ENCODE results near the gene AARS2. TPM values are rescaled to one million over a fixed set of nuclear protein-coding genes. Genes with fewer than 3 reads are reported as not detected.
A peak's percentile ranks its signal among the peaks of the same experiment; 100 is the strongest.

Gene AARS2
- total and polyA plus RNA-seq, 5 donors from 2014 or later, result 3.6 to 15.7 (median 8.3) TPM

GRCh38 chr6:44298055-44298803 lies 14.9 kb downstream of the AARS2 start:
- H3K27me3 ChIP-seq (ENCODE audit: control insufficient read depth, insufficient read depth, low read length), result peaks cover 17% of the 10 kb centered on the region
- Mint-ChIP-seq H3K4me3 (peak overlapping the region in 2 of 4 donors; percentile 28 to 53), H3K27ac (no peak overlapping the region), H3K9me3 (peaks cover 0 to 2% (median 0%) of the 10 kb centered on the region in 7 donors), H3K4me1 (peaks cover 0 to 17% (median 0%) of the 10 kb centered on the region in 4 donors), H3K36me3 (peaks cover 18% of the 10 kb centered on the region), H3K27me3 (peaks cover 52% of the 10 kb centered on the region)
- ATAC-seq (ENCODE audit: low read depth in 2 of 2) (no peak), DNase-seq (no peak)
- peaks cover 16% of the 10 kb centered on the region for H3K4me1 ChIP-seq (ENCODE audit: control insufficient read depth, insufficient read depth, low read length, poor library complexity, severe bottlenecking)
- no peak overlapping the region for H3K27ac ChIP-seq (ENCODE audit: insufficient read depth, low read length, poor library complexity, severe bottlenecking)
- H3K9me3 ChIP-seq (ENCODE audit: control insufficient read depth in 2 of 2, low read length in 2 of 2), result no peaks in the 10 kb centered on the region
- no peak overlapping the region for H3K4me3 ChIP-seq (ENCODE audit: low read depth, low read length)
- peaks cover 23% of the 10 kb centered on the region for H3K36me3 ChIP-seq (ENCODE audit: control insufficient read depth, insufficient read depth, low read length)

- H3K4me3 Mint-ChIP-seq, result peak overlapping the region in 3 of 4 donors; percentile 36 to 74 (median 53)
- Histone ChIP-seq H3K4me3 (ENCODE audit: low read depth, low read length) (no peak overlapping the region), H3K36me3 (ENCODE audit: control insufficient read depth, insufficient read depth, low read length) (peaks cover 16% of the 10 kb centered on the region)
These were observed 15.8 kb downstream of the AARS2 start for GRCh38 chr6:44297063-44298038.

GRCh38 chr6:44294832-44295791 lies 18.0 kb downstream of the AARS2 start:
- Histone ChIP-seq H3K4me3 (ENCODE audit: low read depth, low read length) (no peak overlapping the region), H3K4me1 (ENCODE audit: control insufficient read depth, insufficient read depth, low read length, poor library complexity, severe bottlenecking) (peaks cover 16% of the 10 kb centered on the region), H3K27me3 (ENCODE audit: control insufficient read depth, insufficient read depth, low read length) (peaks cover 29% of the 10 kb centered on the region), H3K9me3 (ENCODE audit: control insufficient read depth in 2 of 2, low read length in 2 of 2) (no peaks in the 10 kb centered on the region), H3K36me3 (ENCODE audit: control insufficient read depth, insufficient read depth, low read length) (no peaks in the 10 kb centered on the region), H3K27ac (ENCODE audit: insufficient read depth, low read length, poor library complexity, severe bottlenecking) (no peak overlapping the region)
- ATAC-seq (ENCODE audit: low read depth in 2 of 2) (no peak), DNase-seq (no peak)
- H3K4me3 Mint-ChIP-seq, result no peak overlapping the region
- H3K27ac Mint-ChIP-seq, result peak overlapping the region in 1 of 3 donors; percentile 56
- peaks cover 0 to 17% (median 0%) of the 10 kb centered on the region in 4 donors for H3K4me1 Mint-ChIP-seq
- H3K9me3 Mint-ChIP-seq, result peaks cover 0 to 2% (median 0%) of the 10 kb centered on the region in 7 donors
- peaks cover 1% of the 10 kb centered on the region for H3K36me3 Mint-ChIP-seq
- peaks cover 70% of the 10 kb centered on the region for H3K27me3 Mint-ChIP-seq

More at GRCh38 chr6:44297063-44298038, 15.8 kb downstream of the AARS2 start:
- Histone ChIP-seq H3K4me1 (ENCODE audit: control insufficient read depth, insufficient read depth, low read length, poor library complexity, severe bottlenecking) (peaks cover 16% of the 10 kb centered on the region), H3K27me3 (ENCODE audit: control insufficient read depth, insufficient read depth, low read length) (peaks cover 21% of the 10 kb centered on the region), H3K27ac (ENCODE audit: insufficient read depth, low read length, poor library complexity, severe bottlenecking) (no peak overlapping the region), H3K9me3 (ENCODE audit: control insufficient read depth in 2 of 2, low read length in 2 of 2) (no peaks in the 10 kb centered on the region)
- H3K4me1 Mint-ChIP-seq, result peaks cover 0 to 17% (median 0%) of the 10 kb centered on the region in 4 donors
- H3K27me3 Mint-ChIP-seq, result peaks cover 59% of the 10 kb centered on the region
- DNase-seq, result peak in 2 of 3 donors; percentile 44 to 49
- ATAC-seq (ENCODE audit: low read depth in 2 of 2), result peak; percentile 64 to 66
- H3K36me3 Mint-ChIP-seq, result peaks cover 18% of the 10 kb centered on the region
- H3K9me3 Mint-ChIP-seq, result peaks cover 0 to 2% (median 0%) of the 10 kb centered on the region in 7 donors
- no peak overlapping the region for H3K27ac Mint-ChIP-seq

- Mint-ChIP-seq H3K9me3 (peaks cover 0 to 2% (median 0%) of the 10 kb centered on the region in 7 donors), H3K4me3 (no peak overlapping the region), H3K4me1 (peaks cover 0 to 11% (median 0%) of the 10 kb centered on the region in 4 donors), H3K27ac (no peak overlapping the region), H3K36me3 (no peaks in the 10 kb centered on the region), H3K27me3 (peaks cover 69% of the 10 kb centered on the region)
- DNase-seq, result no peak
- Histone ChIP-seq H3K9me3 (ENCODE audit: control insufficient read depth in 2 of 2, low read length in 2 of 2) (no peaks in the 10 kb centered on the region), H3K4me1 (ENCODE audit: control insufficient read depth, insufficient read depth, low read length, poor library complexity, severe bottlenecking) (peaks cover 12% of the 10 kb centered on the region), H3K27ac (ENCODE audit: insufficient read depth, low read length, poor library complexity, severe bottlenecking) (no peak overlapping the region), H3K4me3 (ENCODE audit: low read depth, low read length) (no peak overlapping the region), H3K27me3 (ENCODE audit: control insufficient read depth, insufficient read depth, low read length) (peaks cover 34% of the 10 kb centered on the region), H3K36me3 (ENCODE audit: control insufficient read depth, insufficient read depth, low read length) (no peaks in the 10 kb centered on the region)
- ATAC-seq (ENCODE audit: low read depth in 2 of 2), result no peak
These were observed 20.3 kb downstream of the AARS2 start for GRCh38 chr6:44292661-44293365.

GRCh38 chr6:44291841-44292240 lies 21.3 kb downstream of the AARS2 start:
- ATAC-seq (ENCODE audit: low read depth in 2 of 2), result no peak
- Histone ChIP-seq H3K36me3 (ENCODE audit: control insufficient read depth, insufficient read depth, low read length) (no peaks in the 10 kb centered on the region), H3K4me1 (ENCODE audit: control insufficient read depth, insufficient read depth, low read length, poor library complexity, severe bottlenecking) (peaks cover 3% of the 10 kb centered on the region), H3K4me3 (ENCODE audit: low read depth, low read length) (no peak overlapping the region), H3K27ac (ENCODE audit: insufficient read depth, low read length, poor library complexity, severe bottlenecking) (no peak overlapping the region), H3K9me3 (ENCODE audit: control insufficient read depth in 2 of 2, low read length in 2 of 2) (no peaks in the 10 kb centered on the region), H3K27me3 (ENCODE audit: control insufficient read depth, insufficient read depth, low read length) (peaks cover 34% of the 10 kb centered on the region)
- peaks cover 0 to 5% (median 0%) of the 10 kb centered on the region in 4 donors for H3K4me1 Mint-ChIP-seq
- H3K36me3 Mint-ChIP-seq, result peaks cover 2% of the 10 kb centered on the region
- H3K9me3 Mint-ChIP-seq, result peaks cover 0 to 4% (median 0%) of the 10 kb centered on the region in 7 donors
- peaks cover 76% of the 10 kb centered on the region for H3K27me3 Mint-ChIP-seq
- H3K27ac Mint-ChIP-seq, result no peak overlapping the region
- no peak overlapping the region for H3K4me3 Mint-ChIP-seq
- no peak for DNase-seq

- H3K9me3 ChIP-seq (ENCODE audit: control insufficient read depth in 2 of 2, low read length in 2 of 2), result no peaks in the 10 kb centered on the region
- no peak overlapping the region for H3K4me3 Mint-ChIP-seq
- H3K4me1 Mint-ChIP-seq, result no peaks in the 10 kb centered on the region
- peaks cover 69% of the 10 kb centered on the region for H3K27me3 Mint-ChIP-seq
- peaks cover 0 to 3% (median 0%) of the 10 kb centered on the region in 7 donors for H3K9me3 Mint-ChIP-seq
- peak overlapping the region in 2 of 3 donors; percentile 27 to 37 for H3K27ac Mint-ChIP-seq
- no peaks in the 10 kb centered on the region for H3K36me3 ChIP-seq (ENCODE audit: control insufficient read depth, insufficient read depth, low read length)
- H3K27me3 ChIP-seq (ENCODE audit: control insufficient read depth, insufficient read depth, low read length), result peaks cover 16% of the 10 kb centered on the region
- H3K36me3 Mint-ChIP-seq, result peaks cover 6% of the 10 kb centered on the region
- no peak for DNase-seq
- no peaks in the 10 kb centered on the region for H3K4me1 ChIP-seq (ENCODE audit: control insufficient read depth, insufficient read depth, low read length, poor library complexity, severe bottlenecking)
- H3K27ac ChIP-seq (ENCODE audit: insufficient read depth, low read length, poor library complexity, severe bottlenecking), result no peak overlapping the region
- no peak overlapping the region for H3K4me3 ChIP-seq (ENCODE audit: low read depth, low read length)
- ATAC-seq (ENCODE audit: low read depth in 2 of 2), result no peak
These were observed 23.4 kb downstream of the AARS2 start for GRCh38 chr6:44289726-44290260.
